Gastrocnemius medialis (tissue), 4 donors: ENCODE data around the gene TOR4A.

ENCODE experiments used
- CTCF ChIP-seq, 5 experiments: fragments of 450-650 bp in 3 of 5; fragments of 200-600 bp in 2 of 5; sonication (generic) in 2 of 5; IDR thresholded peaks in 4 of 5; conservative IDR thresholded peaks in 1 of 5; 1 replicate in 4 of 5; 2 replicates in 1 of 5; pipeline ENCODE4 v1.5.1; 2016 to 2019; ENCODE audit warnings: antibody characterized with exemption in 5 of 5, mild to moderate bottlenecking in 3 of 5, moderate library complexity in 3 of 5
- POLR2A ChIP-seq, 2 donors: fragments of 450-650 bp; IDR thresholded peaks; one replicate each; pipeline ENCODE4 v1.6.1; 2017; ENCODE audit warnings: antibody characterized with exemption in 2 of 2, mild to moderate bottlenecking in 2 of 2, moderate library complexity in 2 of 2

- TF ChIP-seq CTCF (IDR thresholded peaks at IDR 0.05 in 4 of 5, conservative IDR thresholded peaks at IDR 0.05 in 1 of 5) (no peak), POLR2A (IDR thresholded peaks at IDR 0.05) (no peak)
Measured at GRCh38 chr9:137294681-137295237, 17.2 kb downstream of the TOR4A start.
